ENCODE measurements around the gene TFF2.

The TFF2 gene

DNA sequence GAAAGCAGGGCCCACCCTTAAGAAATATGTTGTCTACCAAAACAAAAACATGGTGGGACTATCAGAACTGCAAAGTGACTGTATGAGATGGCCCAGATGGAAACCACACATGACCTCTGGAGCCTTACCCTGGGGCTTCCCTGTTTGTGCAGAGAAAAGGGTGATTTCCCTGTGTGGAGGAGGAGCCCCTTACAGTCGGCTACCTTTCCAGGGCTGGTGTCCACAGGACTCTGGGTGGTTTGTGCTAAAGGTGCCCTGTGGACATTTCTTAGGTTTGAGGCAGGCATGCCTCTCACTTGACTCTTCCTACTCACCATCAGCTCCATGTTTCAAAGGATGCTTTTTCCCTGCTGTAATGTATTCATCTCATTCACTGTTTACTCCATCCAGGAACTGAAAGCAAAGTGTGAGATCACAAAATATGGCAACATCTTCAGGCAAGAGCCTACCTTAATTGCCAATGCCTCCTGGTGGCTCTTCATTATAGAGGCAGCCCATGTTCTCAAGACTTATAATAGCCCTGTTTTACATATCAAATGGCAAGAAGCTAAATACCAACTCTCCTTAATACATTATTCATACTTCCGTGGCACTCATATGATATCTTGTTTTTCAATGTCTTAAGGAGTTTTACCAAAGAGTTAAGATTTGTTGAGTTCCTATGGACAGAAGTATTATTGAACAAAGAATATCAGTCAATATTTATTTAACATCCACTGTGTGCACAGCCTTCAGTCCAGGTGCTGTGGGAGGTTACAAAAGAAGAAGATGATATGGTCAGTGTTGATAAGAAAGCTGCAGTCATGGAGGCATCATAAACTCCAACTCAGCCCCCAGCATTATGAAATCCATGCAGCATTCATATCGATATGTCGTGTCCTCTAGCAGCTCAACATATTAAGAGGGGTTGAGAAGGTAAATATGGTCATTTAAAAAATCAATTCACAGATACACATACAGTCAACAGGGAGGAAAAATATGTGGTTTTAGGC is 20.1 kb downstream of the TFF2 start:
- in situ Hi-C loops (cut with HindIII; ENCODE audit: low sequenced_read_pairs) = no loop called here
- TF ChIP-seq, protein P1, sequence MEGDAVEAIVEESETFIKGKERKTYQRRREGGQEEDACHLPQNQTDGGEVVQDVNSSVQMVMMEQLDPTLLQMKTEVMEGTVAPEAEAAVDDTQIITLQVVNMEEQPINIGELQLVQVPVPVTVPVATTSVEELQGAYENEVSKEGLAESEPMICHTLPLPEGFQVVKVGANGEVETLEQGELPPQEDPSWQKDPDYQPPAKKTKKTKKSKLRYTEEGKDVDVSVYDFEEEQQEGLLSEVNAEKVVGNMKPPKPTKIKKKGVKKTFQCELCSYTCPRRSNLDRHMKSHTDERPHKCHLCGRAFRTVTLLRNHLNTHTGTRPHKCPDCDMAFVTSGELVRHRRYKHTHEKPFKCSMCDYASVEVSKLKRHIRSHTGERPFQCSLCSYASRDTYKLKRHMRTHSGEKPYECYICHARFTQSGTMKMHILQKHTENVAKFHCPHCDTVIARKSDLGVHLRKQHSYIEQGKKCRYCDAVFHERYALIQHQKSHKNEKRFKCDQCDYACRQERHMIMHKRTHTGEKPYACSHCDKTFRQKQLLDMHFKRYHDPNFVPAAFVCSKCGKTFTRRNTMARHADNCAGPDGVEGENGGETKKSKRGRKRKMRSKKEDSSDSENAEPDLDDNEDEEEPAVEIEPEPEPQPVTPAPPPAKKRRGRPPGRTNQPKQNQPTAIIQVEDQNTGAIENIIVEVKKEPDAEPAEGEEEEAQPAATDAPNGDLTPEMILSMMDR (IDR thresholded peaks at IDR 0.05; ENCODE audit: low read depth, low read length, missing control alignments) = no peak
- no peak overlapping the region for H3K4me3 ChIP-seq (ENCODE audit: low read depth, low read length)
- no peak for DNase-seq (ENCODE audit: low read depth)

DNA sequence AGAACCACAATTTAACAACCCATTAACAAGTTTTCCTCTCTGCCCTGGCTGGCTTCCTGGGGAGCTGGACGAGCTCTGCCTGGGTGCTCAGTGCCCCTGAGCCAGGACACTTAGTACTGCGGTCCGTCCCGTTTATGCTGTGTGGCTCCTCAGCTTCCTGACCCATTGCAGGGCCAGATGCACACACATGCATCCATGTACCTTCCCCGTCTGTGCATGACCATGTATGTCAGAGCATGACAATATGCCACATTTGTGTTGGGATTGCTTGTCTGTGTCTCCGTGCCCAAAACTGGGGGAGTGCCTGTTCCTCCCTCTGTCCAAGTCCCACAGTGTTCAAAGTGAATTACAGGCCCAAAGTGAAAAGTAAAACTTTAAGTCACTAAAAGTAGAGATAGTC is 25.9 kb downstream of the TFF2 start:
- TF ChIP-seq, protein P1 (IDR thresholded peaks at IDR 0.05; ENCODE audit: low read depth, low read length, missing control alignments) = no peak
- in situ Hi-C loops (cut with HindIII; ENCODE audit: low sequenced_read_pairs) = no loop called here
- no peak for DNase-seq (ENCODE audit: low read depth)
- H3K4me3 ChIP-seq (ENCODE audit: low read depth, low read length) = no peak overlapping the region

DNA sequence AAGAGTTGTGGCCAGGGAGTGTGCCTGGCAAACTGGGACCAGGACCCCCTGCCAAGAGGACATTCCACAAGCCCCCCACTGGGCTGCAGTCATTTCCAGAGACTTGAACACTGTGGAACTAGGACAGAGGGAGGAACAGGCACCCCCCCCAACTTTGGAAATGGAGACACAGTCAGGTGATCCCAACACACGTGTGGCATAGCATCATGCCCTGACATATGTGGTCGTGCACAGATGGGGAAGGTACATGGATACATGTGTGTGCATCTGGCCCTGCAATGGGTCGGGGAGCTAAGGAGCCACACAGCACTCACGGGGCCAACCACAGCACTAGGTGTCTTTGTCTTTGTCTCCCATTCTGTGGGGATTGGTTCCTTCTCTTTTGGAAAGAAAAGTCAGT is 28.9 kb downstream of the TFF2 start:
- in situ Hi-C loops (cut with HindIII; ENCODE audit: low sequenced_read_pairs) = no loop called here
- DNase-seq (ENCODE audit: low read depth) = no peak
- H3K4me3 ChIP-seq (ENCODE audit: low read depth, low read length) = no peak overlapping the region
- TF ChIP-seq, protein P1 (IDR thresholded peaks at IDR 0.05; ENCODE audit: low read depth, low read length, missing control alignments) = no peak

DNA sequence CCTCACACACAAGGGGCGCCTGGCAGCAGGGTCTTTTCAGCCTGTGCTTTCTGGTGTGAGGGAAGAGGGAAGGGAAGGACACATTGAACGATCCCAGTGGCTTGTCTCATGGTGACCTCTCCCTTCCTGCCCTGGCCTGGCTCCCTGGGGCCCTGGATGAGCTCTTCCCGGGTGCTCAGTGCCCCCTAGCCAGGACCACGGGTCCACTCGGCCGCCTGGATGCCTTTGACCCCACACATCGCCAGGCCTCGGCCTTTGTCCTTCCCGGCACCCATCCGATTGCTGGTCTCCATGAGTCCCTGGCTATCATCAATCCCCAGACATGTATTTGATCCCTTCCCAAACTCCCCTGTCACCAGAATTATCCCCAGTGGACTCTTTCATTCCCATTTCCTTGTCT is 29.6 kb downstream of the TFF2 start:
- H3K4me3 ChIP-seq (ENCODE audit: low read depth, low read length) = no peak overlapping the region
- no peak for DNase-seq (ENCODE audit: low read depth)
- TF ChIP-seq, protein P1 (IDR thresholded peaks at IDR 0.05; ENCODE audit: low read depth, low read length, missing control alignments) = no peak
- in situ Hi-C loops (cut with HindIII; ENCODE audit: low sequenced_read_pairs) = no loop called here

DNA sequence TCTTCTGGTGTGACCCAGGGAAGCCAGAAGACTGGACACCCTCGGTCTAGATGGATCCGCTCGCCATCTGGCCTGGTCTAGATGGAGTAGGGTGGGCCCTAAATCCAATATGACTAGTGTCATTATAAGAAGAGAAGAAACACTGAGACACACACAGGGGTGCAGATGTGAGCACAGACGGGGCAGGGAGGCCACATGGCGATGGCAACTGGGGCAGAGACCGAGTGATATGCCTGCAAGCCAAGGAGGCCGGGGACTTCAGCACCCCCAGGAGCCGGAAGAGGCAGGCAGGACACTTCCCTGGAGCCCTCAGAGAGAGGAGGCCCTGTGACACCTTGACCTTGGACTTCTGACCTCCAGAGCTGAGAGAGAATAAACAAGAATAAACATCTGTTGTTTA is 30.0 kb downstream of the TFF2 start:
- DNase-seq (ENCODE audit: low read depth) = no peak
- TF ChIP-seq, protein P1 (IDR thresholded peaks at IDR 0.05; ENCODE audit: low read depth, low read length, missing control alignments) = no peak
- no peak overlapping the region for H3K4me3 ChIP-seq (ENCODE audit: low read depth, low read length)
- in situ Hi-C loops (cut with HindIII; ENCODE audit: low sequenced_read_pairs) = no loop called here

DNA sequence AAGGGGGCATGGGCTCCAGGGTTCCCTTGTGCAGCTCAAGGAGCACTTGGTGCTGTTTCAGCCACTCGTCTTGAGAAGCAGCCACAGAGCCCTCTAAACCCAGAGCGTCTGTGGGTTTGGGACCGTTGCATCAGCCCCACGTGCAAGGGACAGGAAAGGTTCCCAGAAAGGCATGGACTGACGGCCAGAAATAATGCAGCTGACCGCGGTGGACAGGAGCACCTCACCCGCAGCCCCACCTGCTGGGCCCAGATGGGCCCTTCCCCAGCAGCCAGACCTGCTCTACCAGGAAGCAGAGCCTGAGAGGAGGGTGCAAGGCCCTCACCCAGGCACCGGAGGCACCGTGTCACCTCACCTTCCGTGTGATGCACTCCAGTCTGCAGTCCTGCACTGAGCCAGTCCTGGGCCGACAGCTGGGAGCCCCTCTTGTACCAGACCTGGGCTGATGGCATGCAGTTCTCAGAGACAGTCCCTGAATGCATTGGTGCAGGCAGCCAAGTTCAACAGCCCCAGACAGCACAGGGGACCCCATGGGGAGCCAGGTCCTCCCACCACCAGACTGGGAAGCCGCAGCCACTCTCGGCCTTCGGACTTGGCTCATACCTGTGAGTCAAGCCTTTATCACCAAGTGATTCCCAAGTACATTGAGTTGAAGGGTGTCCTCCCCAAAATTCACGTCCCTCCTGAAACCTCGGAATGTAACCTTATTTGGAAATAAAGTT is 30.8 kb downstream of the TFF2 start:
- in situ Hi-C loops (cut with HindIII; ENCODE audit: low sequenced_read_pairs) = no loop called here
- DNase-seq (ENCODE audit: low read depth) = no peak
- H3K4me3 ChIP-seq (ENCODE audit: low read depth, low read length) = no peak overlapping the region
- TF ChIP-seq, protein P1 (IDR thresholded peaks at IDR 0.05; ENCODE audit: low read depth, low read length, missing control alignments) = no peak
